ACC112 (cell line): Measurements from ENCODE around the gene SIPA1L3.
A peak's percentile ranks its signal among the peaks of the same experiment; 100 is the strongest.
"Not testable (repeated sequence)": the region's sequence is repeated elsewhere in the genome, so short reads cannot be mapped to it uniquely, and the experiment has no call there.

Source experiments
- H2AFZ ChIP-seq: fragments of 200-600 bp; sonication (generic); one replicate; pipeline ENCODE4 v1.6.0; 2017; ENCODE audit warnings: antibody characterized with exemption, low read length; ENCODE audit not compliant: unreplicated experiment
- H3K27ac ChIP-seq: fragments of 200-600 bp; sonication (generic); 2 replicates; pipeline ENCODE4 v1.5.1; 2014; ENCODE audit warnings: low read depth, mild to moderate bottlenecking, antibody characterized with exemption, low read length, moderate library complexity
- H3K27me3 ChIP-seq: fragments of 200-600 bp; sonication (generic); 2 replicates; pipeline ENCODE4 v1.6.1; 2014; ENCODE audit warnings: mild to moderate bottlenecking, antibody characterized with exemption, low read length, moderate library complexity, mixed read lengths; ENCODE audit not compliant: insufficient read depth
- H3K36me3 ChIP-seq: fragments of 200-600 bp; sonication (generic); 2 replicates; pipeline ENCODE4 v1.6.1; 2016; ENCODE audit warnings: mild to moderate bottlenecking, antibody characterized with exemption, low read length, moderate library complexity, mixed read lengths; ENCODE audit not compliant: insufficient read depth
- H3K4me1 ChIP-seq: fragments of 200-600 bp; sonication (generic); one replicate; pipeline ENCODE4 v1.6.1; 2016; ENCODE audit warnings: low read length, mixed read lengths; ENCODE audit not compliant: insufficient read depth, unreplicated experiment, control insufficient read depth
- H3K4me3 ChIP-seq: fragments of 200-600 bp; sonication (generic); 2 replicates; pipeline ENCODE4 v1.5.1; 2014; ENCODE audit warnings: mild to moderate bottlenecking, low read depth, low read length
- H3K79me2 ChIP-seq: fragments of 200-600 bp; sonication (generic); one replicate; pipeline ENCODE4 v1.6.0; 2016; ENCODE audit warnings: low read length; ENCODE audit not compliant: control insufficient read depth, unreplicated experiment, insufficient read depth

Gene SIPA1L3

DNA sequence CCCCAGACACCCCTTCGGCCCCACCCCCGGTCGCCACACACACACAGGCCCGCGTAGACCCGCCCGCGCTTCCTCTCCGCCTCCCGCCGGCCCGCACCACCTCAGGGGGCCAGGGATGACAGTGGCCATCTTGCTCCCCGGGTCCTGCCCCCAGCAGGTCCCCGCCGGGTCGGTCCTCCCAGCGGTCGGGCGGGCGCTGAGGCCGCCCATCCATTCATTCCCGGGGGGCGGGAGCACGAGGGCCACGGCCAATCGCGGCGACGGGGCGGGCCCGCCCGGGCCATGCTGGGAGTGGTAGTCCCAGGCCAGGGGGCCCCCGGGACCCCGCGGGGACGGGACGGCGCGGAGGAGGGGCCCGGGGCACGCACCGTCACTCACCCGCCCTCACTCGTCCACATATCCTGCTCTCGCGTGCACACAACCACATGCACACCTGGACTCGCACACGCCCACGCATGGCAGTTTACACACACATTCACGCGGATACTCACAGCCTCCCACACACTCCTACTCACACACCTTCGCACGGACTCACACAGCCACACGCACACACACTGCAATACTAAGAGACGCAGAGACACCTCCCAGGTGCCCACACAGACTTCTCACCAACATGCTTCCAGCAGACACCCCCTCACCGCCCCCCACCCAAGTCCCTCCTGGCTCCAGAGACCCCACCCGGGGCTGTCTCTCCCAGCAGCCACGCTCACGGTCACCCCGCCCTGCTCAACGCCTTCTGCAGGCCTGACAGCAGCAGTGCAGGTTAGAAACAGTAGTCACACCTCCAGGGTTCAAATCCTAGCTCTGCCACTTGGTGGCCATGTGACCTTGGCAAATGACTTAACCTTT is 317.2 kb downstream of the SIPA1L3 start, which contains the start of gene DPF1:
TSS of gene DPF1 (minus strand) at position 209 of the 849 bp plus-strand sequence. CDS start at position 129, 80 bp downstream.
- Histone ChIP-seq H3K36me3 (no peaks in the 10 kb centered on the region), H3K27me3 (no peaks in the 10 kb centered on the region), H3K4me1 (peaks cover 7% of the 10 kb centered on the region), H2AFZ (peak within 1 kb of the TSS; percentile 75), H3K79me2 (no peaks in the 10 kb centered on the region), H3K27ac (no peak within 1 kb of the TSS), H3K4me3 (peak within 1 kb of the TSS; percentile 81)

DNA sequence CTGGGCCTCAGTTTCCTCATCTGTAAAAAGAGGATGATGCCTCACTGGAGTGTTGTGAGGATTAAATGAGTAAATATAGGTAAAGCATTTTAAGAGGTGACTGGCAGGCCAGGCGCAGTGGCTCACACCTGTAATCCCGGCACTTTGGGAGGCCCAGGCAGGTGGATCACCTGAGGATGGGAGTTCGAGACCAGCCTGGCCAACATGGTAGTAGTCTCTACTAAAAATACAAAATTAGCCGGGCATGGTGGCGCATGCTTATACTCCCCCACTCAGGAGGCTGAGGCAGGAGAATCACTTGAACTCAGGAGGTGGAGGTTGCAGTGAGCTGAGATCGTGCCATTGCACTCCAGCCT is 317.8 kb downstream of the SIPA1L3 start:
- H3K27ac ChIP-seq, H3K27me3 ChIP-seq, H3K4me3 ChIP-seq, H2AFZ ChIP-seq, H3K79me2 ChIP-seq, H3K4me1 ChIP-seq, H3K36me3 ChIP-seq: not testable (repeated sequence)

DNA sequence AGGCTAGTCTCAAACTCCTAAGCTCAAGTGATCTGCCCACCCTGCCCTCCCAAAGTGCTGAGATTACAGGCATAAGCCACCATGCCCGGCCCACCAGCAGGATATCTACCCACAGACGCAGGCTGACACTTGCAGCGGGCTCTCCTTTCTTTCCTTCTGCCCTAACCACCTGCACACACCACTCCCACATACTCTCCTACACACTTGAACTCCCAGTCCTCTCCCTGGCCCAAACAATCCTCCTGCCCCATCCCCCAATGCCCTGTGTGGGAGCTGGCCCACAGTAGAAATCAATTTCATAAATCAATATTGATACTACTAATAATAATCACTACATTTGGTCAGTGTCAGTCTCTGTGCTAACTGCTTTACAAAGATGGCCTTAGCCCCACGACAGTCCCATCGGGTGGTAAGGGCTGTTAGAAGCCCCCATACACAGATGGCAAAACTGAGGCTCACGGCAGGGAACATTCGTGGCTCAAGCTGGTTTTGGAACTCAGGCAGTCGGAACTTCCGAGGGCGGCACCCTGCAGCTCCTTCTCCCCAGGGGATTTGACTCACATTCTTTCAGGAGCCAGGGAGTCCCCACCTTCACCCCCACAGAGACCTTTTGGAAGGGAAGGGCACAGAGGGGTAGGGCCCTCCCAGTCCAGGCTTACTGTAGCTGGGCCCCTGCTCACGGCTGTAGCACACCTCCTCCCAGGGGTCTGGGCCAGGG is 320.4 kb downstream of the SIPA1L3 start:
- H3K27me3 ChIP-seq = 0 out of 2 replicates have a peak, but pooled peaks cover 4% of the 10 kb centered on the region
- no peak overlapping the region for H3K4me3 ChIP-seq
- no peak overlapping the region for H2AFZ ChIP-seq
- H3K36me3 ChIP-seq = no peaks in the 10 kb centered on the region
- peaks cover 7% of the 10 kb centered on the region for H3K4me1 ChIP-seq
- H3K79me2 ChIP-seq = no peaks in the 10 kb centered on the region
- H3K27ac ChIP-seq = no peak overlapping the region

DNA sequence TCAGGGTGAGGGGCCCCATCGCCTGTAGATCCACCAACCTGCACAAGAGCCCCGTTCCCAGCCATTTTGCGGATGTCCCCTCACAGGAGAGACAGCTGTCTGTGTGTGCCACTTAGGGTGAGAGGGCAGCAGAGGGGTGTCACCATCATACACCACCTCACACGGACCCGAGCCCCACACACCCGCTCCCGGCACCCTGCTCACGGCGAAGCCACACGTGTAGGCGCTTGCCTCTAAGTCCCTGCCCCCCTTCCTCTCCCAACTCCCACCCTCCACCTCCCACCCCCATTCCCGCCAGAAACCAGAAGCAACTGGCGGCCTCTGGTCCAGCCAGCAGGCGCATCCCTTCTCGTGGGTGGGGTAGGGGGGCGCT is 321.0 kb downstream of the SIPA1L3 start:
- H3K27ac ChIP-seq = no peak overlapping the region
- H3K36me3 ChIP-seq = no peaks in the 10 kb centered on the region
- peaks cover 6% of the 10 kb centered on the region for H3K4me1 ChIP-seq
- 0 out of 2 replicates have a peak, but pooled peaks cover 4% of the 10 kb centered on the region for H3K27me3 ChIP-seq
- no peaks in the 10 kb centered on the region for H3K79me2 ChIP-seq
- no peak overlapping the region for H3K4me3 ChIP-seq
- H2AFZ ChIP-seq = no peak overlapping the region

DNA sequence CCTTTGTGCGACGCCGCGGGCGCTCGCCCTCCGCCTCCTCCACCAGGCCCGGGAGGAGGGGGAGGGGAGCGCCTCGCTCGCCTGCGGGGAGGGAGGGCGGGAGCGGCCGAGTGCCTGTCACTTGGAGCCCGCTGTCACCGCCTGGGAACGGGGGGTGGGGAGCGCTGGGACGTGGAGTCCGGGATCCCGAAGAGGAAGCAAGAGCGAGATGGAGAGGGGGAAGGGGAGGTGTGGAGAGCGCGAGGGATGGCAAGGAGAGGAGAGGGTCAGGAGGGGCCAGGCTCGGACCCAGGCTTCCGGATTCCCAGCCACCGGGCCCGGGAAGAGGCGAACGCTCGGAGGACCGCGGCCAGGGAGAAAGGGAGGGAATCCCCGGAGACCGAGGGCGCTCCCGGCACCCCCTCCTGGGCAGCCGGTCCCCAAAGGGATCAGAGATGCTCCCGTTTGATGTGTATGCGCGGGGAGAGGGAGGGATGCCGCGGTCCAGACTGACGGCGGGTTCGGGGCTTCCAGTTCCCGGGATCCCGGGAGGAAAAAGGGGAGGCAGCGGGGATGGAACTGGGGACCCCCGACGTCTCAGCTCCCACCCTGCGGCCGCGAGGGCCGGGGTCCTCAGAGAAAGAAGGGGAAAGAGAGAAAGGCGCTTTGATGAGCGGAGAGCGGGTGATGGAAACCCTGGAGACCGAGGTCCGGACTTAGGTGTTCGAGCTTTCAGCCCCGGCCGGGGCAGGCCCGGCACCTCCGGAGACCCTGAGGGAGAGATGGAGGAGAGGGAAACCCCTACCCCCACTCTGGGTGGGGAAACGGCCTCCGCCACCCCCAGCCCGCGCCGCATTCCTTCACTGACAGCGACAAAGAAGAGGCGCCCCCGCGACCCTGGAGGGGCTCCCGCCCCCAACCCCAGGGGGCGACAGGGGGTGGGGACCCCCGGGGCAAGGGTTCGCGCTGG is 321.8 kb downstream of the SIPA1L3 start:
- H3K27ac ChIP-seq = no peak overlapping the region
- H3K4me3 ChIP-seq = peak overlapping the region; percentile 73
- H3K36me3 ChIP-seq = no peaks in the 10 kb centered on the region
- peak overlapping the region; percentile 75 for H2AFZ ChIP-seq
- H3K79me2 ChIP-seq = no peaks in the 10 kb centered on the region
- no peaks in the 10 kb centered on the region for H3K4me1 ChIP-seq
- H3K27me3 ChIP-seq = 0 out of 2 replicates have a peak, but pooled peaks cover 4% of the 10 kb centered on the region

DNA sequence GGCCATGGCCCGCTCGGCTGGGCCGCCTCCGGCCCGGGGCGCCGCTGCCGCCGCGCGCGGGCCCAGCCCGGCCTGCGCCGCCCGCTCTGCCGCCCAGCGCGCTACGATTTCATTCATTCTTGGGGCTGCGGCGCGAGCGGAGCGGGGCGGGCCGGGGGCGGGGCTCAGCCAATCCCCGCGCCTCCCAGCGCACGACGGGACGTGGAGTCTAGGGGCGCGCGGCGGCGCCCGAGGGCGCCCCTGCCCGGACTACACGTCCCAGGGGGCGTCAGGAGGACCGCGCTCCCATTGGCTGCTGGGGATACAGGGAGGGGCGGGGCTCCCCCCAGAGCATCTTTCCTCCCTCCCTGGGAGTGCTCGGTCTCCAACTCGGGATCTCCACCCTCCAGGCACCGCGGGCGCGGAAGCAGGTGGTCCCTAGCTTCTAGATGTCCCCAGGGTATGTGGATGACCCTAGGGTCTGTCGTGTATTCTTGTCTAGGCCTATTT is 322.6 kb downstream of the SIPA1L3 start:
- Histone ChIP-seq H3K36me3 (no peaks in the 10 kb centered on the region), H3K27me3 (0 out of 2 replicates have a peak, but pooled peaks cover 4% of the 10 kb centered on the region), H2AFZ (no peak overlapping the region), H3K4me1 (no peaks in the 10 kb centered on the region), H3K4me3 (peak overlapping the region; percentile 73; the same call in 1 of the 2 replicates), H3K27ac (no peak overlapping the region), H3K79me2 (no peaks in the 10 kb centered on the region)

DNA sequence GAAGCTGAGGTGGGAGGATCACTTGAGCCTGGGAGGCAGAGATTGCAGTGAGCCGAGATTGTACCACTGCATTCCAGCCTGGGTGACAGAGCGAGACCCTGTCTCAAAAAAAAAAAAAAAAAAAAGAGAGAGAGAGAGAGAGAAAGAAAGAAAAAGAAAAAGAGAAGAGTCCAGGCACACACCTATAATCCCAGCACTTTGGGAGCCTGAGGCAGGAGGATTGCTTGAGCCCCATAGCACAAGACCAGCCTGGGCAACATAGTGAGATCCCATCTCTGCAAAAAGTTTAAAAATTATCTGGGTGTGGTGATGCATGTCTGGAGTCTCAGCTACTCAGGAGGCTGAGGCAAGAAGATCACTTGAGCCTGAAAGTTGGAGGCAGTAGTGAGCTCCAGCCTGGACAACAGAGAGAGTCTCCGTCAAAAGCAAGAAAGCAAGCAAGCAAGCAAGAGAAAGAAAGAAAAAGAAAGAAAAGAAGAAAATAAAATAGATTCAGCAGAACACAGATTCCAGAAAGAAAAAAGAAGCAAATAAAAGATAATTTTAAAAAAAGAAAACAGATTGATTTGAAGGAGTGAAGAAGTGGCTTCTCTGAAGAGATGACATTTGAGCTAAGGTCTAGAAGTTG is 323.6 kb downstream of the SIPA1L3 start:
- not testable (repeated sequence) for H3K36me3 ChIP-seq, H3K4me1 ChIP-seq, H3K27me3 ChIP-seq, H3K4me3 ChIP-seq, H3K79me2 ChIP-seq, H3K27ac ChIP-seq, H2AFZ ChIP-seq

DNA sequence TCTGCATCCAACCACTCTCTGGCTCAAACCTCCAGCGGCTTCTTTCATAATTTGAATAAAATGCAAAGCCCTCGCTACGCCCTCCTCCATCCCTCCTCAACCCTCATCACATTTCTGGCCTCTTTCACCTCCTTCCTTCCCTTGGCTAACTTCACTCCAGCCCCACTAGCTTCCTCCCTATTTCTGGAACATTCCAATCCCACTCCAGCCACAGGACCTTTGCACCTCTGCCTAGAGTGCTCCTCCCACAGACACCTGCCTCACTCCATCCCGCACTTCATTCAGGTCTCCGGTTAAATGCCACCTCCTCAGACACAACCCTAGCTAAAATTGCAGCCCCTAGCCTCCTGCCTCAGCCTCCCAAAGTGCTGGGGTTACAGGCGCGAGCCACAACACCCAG is 324.9 kb downstream of the SIPA1L3 start:
- Histone ChIP-seq H3K4me1 (no peaks in the 10 kb centered on the region), H3K27me3 (0 out of 2 replicates have a peak, but pooled peaks cover 4% of the 10 kb centered on the region), H3K79me2 (no peaks in the 10 kb centered on the region), H3K36me3 (no peaks in the 10 kb centered on the region), H2AFZ (no peak overlapping the region), H3K27ac (no peak overlapping the region), H3K4me3 (no peak overlapping the region)

DNA sequence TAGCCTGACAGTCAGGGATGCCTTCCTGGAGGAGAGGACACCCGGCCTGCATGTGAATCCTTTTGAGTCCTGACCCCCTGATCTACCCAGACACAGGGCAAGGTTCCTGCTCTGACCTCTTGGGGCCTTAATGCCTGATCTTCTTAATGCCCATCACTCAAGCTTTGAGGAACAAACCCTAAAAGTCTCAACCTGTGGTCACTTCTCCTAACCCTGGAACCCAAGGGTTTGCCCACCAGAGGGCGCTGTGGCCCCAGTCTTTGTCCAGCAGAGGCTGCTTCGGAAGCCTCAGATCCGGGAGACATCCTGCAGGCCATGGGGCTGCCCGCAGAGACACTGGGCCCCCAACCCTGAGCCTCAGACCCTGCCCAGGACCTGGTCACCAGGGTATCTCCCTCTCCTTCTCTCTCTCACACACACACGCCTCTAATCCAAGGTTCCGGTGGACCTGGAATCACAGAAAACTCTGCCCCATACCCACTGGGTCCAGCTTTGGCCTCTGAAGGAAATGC is 326.8 kb downstream of the SIPA1L3 start:
- Histone ChIP-seq H3K4me1 (no peaks in the 10 kb centered on the region), H3K79me2 (no peaks in the 10 kb centered on the region), H3K36me3 (no peaks in the 10 kb centered on the region), H3K4me3 (no peak overlapping the region), H3K27ac (no peak overlapping the region), H2AFZ (no peak overlapping the region), H3K27me3 (0 out of 2 replicates have a peak, but pooled peaks cover 4% of the 10 kb centered on the region)
